GM21723 (cell line): ENCODE data around the gene EMC8.
"Not testable (repeated sequence)": the region's sequence is repeated elsewhere in the genome, so short reads cannot be mapped to it uniquely, and the experiment has no call there.

Experiments
- ATAC-seq: cut with Tn5 transposase; IDR thresholded peaks from one replicate; pipeline ENCODE4 v1.9.1; 2021; ENCODE audit warnings: mild to moderate bottlenecking, moderate library complexity; ENCODE audit not compliant: unreplicated experiment

EMC8 gene

DNA sequence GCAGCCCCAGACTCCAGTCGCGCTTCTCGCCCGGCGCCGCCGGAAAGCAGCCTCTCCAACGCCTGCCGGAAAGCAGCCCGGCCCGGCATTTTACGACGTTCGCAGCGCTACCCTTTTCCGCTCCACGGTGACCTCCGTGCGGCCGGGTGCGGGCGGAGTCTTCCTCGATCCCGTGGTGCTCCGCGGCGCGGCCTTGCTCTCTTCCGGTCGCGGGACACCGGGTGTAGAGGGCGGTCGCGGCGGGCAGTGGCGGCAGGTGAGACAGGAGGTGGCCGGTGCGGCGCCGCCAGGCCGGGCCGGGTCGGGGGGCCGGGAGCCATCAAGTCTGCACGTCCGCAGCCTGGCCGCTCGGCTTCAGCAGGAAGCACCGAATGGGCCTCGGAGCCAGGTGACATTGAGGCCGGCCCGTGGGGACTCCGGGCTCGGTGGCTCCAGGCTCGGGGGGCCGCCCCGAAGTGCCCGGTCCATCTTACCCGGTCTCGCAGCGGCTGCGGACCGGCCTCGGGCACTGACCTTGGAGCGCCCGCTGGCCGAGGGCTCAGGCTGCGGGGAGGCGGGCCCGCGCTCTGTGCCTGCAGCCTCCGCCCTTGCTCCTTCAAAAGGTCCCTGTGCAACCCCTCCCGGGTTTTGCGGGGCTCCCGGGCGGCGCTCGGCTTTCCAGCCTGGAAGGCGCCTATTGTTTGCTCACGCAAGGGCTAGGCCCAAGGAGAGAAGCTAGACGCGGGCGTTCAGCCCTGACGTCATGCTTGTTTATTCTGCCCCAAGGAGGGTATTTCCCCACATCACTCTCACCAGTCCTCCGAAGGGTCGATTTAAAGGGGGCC is at the start of gene EMC8, which contains the start of gene COX4I1:
TSS of gene EMC8 (minus strand) at position 48 of the 824 bp plus-strand sequence. CDS start 249 bp downstream, outside the sequence.
TSS of gene COX4I1 (plus strand) at position 199 of the 824 bp plus-strand sequence. CDS start 1,511 bp downstream, outside the sequence.
- ATAC-seq, result peak; percentile 78

DNA sequence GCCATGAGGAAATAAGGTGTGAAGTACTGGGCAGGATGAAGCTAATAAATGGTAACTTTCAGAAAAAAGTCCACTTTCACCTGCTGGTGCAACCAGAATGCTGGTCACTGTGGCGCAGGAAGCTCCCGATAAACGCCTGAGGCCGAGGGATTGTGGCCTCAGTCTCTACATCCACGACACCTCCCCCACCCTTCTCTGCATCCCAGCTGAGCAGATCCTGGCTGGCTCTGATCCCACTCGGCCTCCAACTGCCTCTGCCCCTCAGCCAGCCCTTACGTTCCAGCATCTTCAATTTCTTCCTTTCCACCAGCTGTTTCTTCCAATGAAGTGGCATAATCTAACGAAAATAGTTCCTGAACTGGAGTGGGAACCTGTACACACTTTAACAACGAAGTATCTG is 49.6 kb upstream of the EMC8 start:
- no peak for ATAC-seq

DNA sequence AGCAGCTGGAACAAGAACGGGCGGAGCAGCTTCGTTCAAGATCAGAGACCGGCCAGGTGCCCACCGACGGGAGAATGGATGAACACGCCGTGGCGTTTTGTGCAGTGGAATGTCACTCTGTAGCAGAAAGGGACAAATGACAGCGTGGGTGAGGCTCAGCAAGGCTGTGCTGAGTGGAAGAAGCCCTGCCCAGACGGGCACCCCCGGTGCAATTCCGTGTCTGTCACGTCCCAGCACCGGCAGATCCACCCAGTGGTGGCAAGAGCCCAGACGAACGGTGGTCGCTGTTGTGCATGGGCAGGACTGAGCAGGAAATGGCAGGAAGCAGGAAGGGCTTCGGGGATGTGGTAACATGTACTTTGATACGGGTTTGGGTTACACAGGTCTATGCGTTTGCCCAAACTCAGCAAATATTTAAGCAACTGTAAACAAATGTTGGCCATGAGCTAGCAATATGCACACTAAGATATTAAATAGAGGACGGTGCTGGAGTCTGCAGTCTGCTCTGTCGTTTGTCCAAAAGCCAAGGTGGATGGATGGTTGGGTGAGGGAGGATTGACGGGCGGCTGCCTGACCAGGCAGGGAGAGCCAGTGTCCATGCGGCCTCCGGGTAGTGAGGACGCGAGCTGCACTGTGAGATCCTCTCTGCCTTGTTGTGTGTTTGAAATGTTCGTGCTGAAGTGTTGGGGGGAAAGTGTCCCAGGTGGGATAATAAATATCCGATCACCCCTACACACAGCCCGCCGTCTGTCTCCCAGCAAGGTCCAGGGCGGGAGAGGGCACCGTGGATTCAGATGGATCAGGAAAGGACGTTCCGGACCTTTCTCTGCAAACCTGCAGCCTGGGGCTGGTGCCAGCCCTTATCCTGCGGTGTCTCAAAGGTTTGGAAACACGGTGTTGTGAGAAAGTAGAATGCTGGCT is 48.6 kb upstream of the EMC8 start:
- no peak for ATAC-seq

DNA sequence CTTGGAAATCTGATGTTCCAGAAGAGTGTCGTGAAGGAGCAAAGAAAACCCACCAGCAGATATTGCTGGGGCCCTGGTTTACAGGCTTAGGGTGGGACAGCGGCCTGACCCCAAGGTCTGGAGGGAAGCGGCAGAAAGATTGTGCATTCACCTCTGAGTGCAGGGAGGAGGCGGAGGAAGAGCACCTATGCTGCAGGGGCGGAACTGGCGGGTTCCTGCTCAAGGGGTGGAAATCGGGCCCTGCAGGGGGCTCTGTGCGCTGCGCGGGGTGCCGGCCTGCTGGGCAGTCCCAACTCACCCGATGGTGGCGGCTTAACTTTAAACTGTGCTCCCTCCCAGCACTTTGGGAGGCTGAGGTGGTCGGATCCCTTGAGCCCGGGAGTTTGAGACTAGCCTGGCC is 47.7 kb upstream of the EMC8 start:
- no peak for ATAC-seq

DNA sequence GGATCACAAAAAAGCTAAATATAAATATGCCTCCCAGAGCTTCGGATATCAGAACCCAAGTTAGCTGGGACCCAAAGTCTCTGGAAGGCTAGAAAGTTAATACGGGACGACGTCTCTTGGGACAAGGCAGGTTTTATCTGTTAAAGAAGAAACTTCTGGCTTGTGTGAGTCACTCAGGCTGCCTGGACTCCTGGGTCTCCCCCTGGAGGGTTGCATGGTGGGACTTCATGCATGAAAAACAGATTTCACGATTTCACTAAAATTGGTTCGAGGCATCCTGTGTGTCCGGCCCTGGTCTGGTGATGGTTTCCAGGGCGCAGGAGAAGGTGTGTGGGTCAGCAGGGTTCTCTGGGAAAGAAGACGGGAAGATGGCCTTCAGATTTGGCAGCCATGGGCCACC is 47.1 kb upstream of the EMC8 start:
- no peak for ATAC-seq

DNA sequence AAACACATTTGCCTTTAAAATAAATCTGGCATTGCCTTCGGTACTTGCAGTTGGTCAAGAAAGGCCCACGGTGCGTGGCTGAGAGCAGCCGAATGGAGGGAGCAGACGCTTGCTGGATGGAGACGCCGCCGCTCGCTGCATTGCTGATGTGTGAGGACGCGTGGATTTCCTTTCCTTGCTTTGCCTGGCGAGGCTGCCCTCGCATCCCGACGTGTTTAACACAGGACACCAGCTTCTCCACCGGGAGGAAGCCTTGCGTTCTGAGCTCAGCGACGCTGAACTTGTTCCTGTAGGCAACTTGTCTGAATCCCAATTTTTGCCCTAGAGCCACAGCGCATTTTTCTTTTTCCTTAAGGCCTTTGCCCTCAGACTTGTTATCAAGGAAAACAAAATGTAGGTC is 45.9 kb upstream of the EMC8 start:
- no peak for ATAC-seq

DNA sequence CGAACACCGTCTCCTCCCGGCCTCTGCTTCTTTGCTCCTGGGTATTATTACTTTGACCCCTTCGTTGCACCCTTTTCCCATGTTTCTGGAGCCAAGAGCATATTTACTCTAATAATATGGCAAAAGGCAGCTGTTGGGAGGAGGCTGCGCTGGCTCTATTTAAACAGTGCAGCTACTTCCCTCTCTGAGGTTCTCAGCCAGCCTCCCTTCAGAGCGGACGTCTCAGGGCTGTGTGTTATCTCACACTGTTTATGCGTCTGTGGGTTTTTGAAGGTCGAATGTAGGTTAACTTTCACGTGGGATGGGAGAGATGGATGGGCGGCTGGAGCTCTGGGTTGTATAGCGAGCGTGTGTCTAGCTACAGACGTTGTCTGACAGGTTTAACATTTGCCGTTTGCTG is 45.4 kb upstream of the EMC8 start:
- no peak for ATAC-seq

DNA sequence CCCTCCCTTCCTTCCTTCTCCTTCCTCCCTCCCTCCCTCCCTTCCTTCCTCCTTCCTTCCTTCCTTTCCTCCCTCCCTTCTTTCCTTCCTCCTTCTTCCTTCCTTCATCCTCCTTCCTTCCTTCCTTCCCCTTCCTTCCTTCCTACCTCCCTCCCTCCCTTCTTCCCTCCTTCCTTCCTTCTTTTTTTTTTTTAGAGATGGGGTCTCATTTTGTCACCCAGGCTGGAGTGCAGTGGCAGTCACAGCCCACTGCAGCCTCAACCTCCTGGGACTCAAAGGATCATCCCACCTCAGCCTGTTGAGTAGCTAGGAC is 44.8 kb upstream of the EMC8 start:
- no peak for ATAC-seq

DNA sequence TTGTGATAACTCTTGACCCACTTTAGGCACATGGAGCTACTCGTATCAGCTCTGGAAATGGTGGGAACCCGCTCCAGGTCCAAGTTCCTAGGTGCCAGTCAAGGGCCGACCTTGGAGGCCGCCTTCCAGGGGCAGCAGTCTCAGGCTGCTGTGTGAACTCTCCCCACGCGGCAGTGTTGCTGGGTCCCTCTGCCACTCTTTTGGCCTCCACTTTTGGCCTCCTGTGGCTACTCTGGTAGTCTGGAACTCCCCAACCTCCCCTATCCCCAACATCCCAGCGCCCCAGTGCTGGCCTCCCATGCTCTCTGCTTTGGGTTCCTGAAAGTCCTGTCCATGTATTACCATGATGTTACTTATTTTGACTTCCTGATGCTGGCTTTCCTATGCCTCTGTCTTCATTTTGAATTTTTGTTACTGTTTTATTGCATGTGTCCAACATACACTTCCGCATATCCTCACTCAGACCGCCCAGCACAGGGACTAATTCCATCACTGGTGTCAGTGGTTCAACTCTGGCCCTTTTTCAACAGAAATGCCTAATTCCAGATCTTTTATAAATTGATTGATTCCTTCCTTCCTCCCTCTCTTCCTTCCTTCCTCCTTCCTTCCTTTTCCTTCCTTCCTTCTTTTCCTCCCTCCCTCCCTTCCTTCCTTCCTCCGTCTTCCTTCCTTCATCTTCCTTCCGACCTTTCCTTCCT is 44.3 kb upstream of the EMC8 start:
- no peak for ATAC-seq

DNA sequence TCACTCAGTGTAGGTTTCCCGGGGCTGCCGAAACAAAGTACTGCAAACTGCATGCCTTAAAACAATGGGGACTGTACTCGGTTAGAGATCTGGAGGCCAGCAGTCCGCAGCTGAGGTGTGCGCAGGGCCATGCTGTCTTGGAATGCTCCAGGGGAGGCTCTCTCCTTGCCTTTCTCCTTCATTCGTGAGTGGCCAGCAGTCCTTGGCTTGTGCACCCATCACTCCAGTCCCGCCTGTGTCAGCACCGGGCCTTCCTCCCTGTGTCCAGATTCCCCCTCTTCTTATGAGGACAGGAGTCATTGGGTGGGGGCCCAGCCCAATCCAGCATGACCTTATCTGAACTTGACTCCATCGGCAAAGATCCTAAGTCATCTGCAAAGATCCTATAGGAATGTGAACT is 43.5 kb upstream of the EMC8 start:
- no peak for ATAC-seq

DNA sequence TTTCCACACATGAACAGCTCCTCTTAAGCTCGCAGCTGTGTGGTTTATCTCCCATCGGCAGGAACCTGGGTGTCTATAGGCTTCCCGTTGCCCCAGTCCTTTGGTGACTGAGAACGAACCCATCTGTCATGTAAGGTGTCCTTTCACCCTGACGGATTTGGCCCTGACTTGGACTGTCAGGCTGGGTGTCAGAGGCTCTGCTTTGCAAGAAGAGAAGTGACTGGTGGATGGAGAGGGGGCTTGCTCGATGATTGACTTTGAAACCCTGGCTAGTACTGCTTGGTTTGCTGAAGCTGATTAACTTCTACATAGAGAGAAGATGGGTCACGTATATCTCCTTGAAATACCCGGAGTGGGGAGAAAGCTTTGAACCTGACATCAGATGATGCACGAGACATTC is 43.1 kb upstream of the EMC8 start:
- no peak for ATAC-seq

DNA sequence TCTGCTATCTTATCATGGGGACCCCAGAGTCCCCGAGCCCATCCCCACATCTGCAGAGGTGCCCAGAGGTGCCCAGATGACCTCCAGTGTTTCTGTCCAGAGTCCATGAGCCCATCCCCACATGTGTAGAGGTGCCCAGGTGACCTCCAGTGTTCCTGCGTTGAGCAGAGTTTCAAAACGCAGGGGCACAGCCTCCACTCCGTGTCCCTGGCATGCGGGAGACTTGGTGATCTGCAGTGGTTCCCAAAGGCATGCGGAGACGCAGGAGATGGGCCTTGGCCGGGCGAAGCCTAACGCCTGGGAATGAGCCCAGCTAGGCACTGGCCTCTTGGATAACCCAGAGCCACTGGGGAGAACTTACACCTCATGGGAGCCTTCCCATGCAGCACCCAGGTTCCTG is 41.5 kb upstream of the EMC8 start:
- no peak for ATAC-seq

DNA sequence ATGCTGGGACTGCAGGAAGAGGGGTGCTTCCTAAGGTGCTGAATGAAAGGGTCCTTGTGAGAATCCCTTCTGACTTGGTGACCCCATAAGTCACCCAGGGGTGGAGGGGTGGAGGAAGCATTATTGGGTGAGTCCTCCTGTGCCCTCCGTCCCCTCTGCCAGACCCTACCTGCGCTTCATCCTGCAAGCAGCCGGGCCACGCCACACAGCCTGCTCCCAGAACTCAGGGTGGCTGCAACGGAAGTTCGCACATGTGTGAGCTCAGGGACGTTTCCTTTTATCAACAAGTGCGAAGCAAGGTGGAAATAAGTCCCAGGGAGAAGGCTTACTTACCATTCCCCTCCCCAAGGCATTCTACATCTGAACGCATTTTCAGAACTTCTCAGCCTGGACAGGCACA is 41.1 kb upstream of the EMC8 start:
- no peak for ATAC-seq

DNA sequence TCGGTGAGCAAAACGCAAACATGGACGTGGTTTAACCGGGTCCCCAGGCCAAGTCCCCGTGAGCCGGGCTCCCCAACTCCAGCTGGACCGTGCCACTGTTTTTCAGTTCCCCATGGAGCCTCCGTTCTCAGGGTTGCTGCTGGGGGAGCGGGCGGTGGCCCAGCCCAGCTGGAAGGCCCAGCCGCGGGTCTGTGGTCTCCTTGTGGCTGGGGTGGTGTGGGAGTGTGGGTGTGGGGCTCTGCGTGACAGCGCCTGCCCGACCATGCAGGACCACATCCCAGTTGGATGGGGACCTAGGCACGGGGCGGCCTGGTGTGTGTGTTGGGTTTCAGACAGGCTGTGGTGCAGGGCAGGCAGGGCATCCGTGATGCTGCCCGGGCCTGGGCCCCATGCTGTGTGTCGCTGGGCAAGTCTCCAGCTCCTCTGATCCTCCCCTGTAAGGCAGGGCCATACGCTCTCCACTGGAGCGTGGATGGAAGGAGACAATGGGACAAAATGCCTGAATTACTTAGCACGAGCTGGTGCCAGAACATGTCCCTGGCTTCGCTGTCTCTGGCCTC is 40.4 kb upstream of the EMC8 start:
- no peak for ATAC-seq

DNA sequence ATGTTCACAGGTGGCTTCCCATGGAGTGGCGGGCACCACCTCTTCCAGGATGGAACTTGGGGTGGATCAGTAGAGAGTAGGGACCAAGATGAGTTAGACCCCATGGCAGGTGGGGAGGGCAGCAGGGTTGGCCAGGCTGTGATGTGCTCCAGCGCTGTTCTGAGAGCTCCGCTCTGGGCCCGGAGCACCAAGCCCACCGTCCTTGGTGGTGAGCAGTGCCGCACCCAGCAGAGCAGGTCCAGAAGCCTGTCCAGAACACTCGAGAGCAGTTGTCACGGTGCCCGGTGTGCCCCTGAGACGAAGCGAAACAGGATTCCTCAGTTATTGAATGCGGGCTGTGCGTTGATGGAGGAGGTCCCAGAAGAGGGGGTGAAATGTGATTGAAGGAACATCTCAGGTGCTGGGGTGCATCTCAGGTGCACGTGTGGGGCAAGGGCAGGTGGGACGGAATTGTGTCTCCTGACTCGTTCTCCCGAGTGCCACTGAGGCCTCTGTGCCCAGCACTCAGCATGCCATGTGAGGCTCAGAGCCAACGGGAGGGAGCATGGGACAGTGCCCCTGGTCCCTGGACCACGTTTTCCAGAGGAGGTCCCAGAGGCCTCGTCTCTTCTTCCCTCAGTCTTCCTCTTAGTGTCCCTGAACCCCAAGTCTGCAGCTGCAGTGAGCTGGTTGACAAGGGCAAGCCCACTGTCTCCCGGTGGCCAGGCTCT is 39.7 kb upstream of the EMC8 start:
- ATAC-seq, result no peak

DNA sequence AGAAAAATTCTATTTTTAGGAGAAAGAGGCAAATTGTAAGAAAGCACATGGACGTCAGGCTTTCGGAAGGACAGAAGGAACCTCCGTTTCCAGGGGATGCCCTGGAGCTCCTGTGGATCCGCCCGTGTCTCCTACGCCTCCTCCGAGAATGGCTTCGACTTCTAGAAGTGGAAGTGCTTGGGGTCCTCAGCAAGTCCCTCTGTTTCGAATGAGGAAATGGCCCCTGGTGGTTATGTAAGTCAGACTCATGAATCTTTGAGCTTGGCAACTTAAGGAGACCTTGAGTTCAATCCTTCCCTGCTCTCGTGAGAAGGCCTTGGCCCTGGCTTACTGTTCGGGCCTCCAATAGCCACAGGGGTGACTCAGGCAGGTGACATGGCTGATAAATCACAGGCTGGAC is 39.0 kb upstream of the EMC8 start:
- no peak for ATAC-seq

DNA sequence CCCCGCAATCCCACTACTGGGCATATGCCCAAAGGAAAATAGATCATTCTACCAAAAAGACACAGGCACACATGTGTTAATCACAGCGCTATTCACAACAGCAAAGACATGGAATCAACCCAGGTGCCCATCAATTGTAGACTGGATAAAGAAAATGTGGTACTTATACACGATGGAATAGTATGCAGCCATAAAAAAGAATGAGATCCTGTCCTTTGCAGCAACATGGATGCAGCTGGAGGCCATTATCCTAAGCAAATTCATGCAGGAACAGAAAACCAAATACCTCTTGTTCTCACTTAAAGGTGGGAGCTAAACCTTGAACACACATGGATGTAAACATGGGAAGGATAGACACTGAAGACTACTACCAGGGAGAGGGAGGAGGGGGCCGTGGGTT is 38.3 kb upstream of the EMC8 start:
- ATAC-seq, result not testable (repeated sequence)

DNA sequence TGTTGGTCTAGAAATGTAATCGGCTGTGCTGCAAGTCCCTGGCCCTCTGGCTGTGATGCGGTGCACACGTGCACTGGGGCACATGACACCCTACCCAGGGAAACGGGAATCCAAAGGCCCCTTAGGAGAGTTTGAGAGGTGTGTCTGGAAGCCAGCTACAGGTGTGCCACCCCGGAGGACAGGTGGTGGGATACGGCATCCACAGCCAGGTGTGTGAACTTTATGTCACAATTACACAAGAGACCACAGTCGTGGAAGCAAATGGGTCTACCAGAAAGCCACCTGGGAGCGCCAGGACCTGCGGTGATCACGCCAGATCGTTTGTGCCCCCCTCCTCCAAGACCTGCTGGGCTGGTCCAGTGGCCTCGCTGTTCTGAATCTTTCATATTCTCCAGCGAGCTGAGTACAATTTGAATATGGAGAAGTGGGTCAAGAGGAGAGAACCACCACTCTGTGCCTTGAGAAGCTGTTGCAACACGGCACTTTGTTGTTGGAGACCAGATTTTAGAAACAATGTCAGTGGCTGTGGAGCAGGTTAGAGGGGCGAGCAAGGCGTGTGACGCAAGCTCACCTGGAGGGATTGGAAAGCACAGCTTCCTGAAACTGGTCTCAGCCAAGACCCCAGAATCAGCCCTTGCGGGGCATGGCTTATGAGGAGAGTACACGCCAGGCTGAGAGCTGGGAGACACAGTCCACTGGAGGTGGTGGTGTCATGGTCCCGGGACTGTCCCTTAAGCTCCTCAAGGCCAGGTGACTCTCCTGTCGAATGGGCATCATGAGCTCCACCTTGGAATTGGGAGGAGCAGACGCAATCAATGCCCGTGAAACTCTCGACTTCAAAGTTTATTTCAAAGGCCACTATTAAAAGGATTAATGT is 37.6 kb upstream of the EMC8 start:
- ATAC-seq, result no peak

DNA sequence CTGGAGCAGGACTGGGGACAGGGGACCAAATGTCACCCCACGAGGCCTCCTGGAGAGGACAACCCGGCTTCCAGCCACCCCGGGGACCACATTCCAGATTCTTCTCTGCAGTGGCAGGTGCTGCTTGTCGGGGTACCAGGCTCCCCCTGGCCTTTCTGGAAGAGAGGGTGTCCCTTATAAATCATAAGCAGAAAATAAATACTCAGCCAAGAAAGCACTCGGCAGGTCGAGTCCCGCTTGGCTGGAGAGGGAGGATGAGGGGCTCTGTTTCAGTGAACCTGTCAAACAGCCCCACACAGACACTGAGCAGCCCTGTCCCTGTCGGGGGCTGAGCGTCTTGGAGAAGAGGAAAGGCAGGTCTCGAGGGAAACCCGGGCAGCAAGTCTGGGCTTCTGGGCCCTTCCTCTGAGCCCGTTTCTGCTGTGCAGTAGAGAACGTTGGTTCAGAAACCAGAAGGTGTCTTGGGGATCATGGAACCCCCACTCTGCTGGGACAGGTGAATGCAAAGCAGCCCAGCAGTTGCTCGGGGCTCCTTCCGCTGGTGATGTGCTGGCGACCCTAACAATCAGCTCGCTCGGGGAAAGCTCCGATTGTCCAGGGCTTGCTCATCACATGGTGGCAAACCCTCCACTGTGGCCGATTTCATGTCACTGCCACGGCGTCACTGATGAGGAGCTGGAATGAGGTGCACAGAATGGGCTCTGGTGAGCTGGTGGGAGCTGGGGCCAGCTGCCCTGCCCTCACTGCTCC is 36.8 kb upstream of the EMC8 start:
- ATAC-seq, result no peak
